H1 (cell line): ENCODE results near the gene ACTL10. TPM values are rescaled to one million over a fixed set of nuclear protein-coding genes. Genes with fewer than 3 reads are reported as not detected.

Experiments
- BRCA1 ChIP-seq: IDR thresholded peaks from 2 replicates; pipeline ENCODE4 v1.6.1; 2012; ENCODE audit warnings: low read depth, low read length, improper control_type of control experiment
- CBX5 ChIP-seq: fragments of 300-800, 300-1000 bp; sonication (generic); IDR thresholded peaks from 2 replicates; pipeline ENCODE4 v1.7.1; 2016; ENCODE audit warnings: antibody characterized with exemption, low read length, low read depth
- CHD2 ChIP-seq: IDR thresholded peaks from 2 replicates; pipeline ENCODE4 v1.6.1; 2012; ENCODE audit warnings: low read length, improper control_type of control experiment
- HDAC6 ChIP-seq: IDR thresholded peaks from one replicate; pipeline ENCODE4 v1.7.1; 2012; ENCODE audit warnings: low read depth, mild to moderate bottlenecking, inconsistent platforms, low read length, moderate library complexity
- JUN ChIP-seq: IDR thresholded peaks from 2 replicates; pipeline ENCODE4 v1.6.1; 2011; ENCODE audit warnings: low read depth, mild to moderate bottlenecking, improper control_type of control experiment, low read length
- KDM5A ChIP-seq: fragments of 200-600 bp; IDR thresholded peaks from 2 replicates; pipeline ENCODE4 v1.7.1; 2012; ENCODE audit warnings: mild to moderate bottlenecking, low read length, inconsistent platforms, mixed read lengths
- RAD21 ChIP-seq, 2 experiments: IDR thresholded peaks in 1 of 2; conservative IDR thresholded peaks in 1 of 2; 2 replicates each; pipeline ENCODE4 v1.6.1; 2011; ENCODE audit warnings: low read depth in 2 of 2, low read length in 2 of 2, improper control_type of control experiment in 1 of 2, inconsistent platforms in 1 of 2, mild to moderate bottlenecking in 1 of 2, moderate library complexity in 1 of 2
- SAP30 ChIP-seq: fragments of 300-600 bp; sonication (generic); IDR thresholded peaks from 2 replicates; pipeline ENCODE4 v1.7.1; 2012; ENCODE audit warnings: low read length, moderate library complexity, mild to moderate bottlenecking, inconsistent platforms; ENCODE audit not compliant: insufficient read depth, insufficient replicate concordance
- SIN3A ChIP-seq, 2 experiments: IDR thresholded peaks in 1 of 2; conservative IDR thresholded peaks in 1 of 2; 2 replicates each; pipeline ENCODE4 v1.6.1; 2011 to 2012; ENCODE audit warnings: low read length in 2 of 2, improper control_type of control experiment in 1 of 2, low read depth in 1 of 2, mild to moderate bottlenecking in 1 of 2
- SRF ChIP-seq: IDR thresholded peaks from 2 replicates; pipeline ENCODE4 v1.6.1; 2011; ENCODE audit warnings: mild to moderate bottlenecking, low read depth, low read length, moderate library complexity
- YY1 ChIP-seq: IDR thresholded peaks from 2 replicates; pipeline ENCODE4 v1.6.1; 2011; ENCODE audit warnings: low read depth, mild to moderate bottlenecking, low read length
- polyA plus RNA-seq, 7 experiments: library from polyadenylated mRNA; depleted of rRNA in 3 of 7; stranded (reverse) in 5 of 7; unstranded in 2 of 7; fragments of >200 nt in 5 of 7; fragments of 200-250 nt in 2 of 7; gene quantifications; 1 replicate in 5 of 7; 2 replicates in 1 of 7; 4 replicates in 1 of 7; pipeline versions ENCODE4 v1.2.1 to v1.2.3, GENCODE V29; 2011 to 2013; ENCODE audit warnings: missing spikeins in 2 of 7, mixed read lengths in 2 of 7
- total RNA-seq: library from RNA; stranded (reverse); fragmentation: NEBNext Ultra II Directional; extraction: Animal tissue kit (Norgen Biotek cat#: 25700); gene quantifications from 2 replicates; pipeline ENCODE4 v1.2.1, GENCODE V29; 2021
- TF ChIP-seq, protein P1 (sequence below): fragments of 300-600 bp; sonication (generic); IDR thresholded peaks from 2 replicates; pipeline ENCODE4 v1.7.1; 2012; ENCODE audit warnings: low read length, moderate library complexity, mild to moderate bottlenecking, inconsistent platforms; ENCODE audit not compliant: insufficient replicate concordance

ACTL10 gene
- total and polyA plus RNA-seq, 2 of the 8 experiments (the other 6 are each of a cell fraction or from before 2014, with no cell fraction given): 0.26 TPM; not detected in 1

DNA sequence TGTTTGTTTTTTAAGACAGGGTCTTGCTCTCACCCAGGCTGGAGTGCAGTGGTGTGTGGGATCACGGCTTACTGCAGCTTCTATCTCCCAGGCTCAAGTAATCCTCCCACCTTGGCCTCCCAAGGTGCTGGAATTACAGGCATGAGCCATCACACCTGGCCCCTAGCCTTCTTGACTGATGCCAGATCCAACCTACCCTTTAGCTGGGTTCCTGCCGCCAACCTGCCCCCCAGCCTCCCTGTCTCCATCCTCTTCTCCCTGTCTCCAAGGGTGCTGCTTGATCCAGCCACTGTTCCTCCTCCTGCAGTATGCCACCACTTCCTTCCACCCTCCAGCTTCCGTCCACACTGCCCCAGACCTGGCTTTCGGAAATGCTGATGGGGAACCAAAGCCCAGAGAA is 7.8 kb upstream of the ACTL10 start (continued):
- TF ChIP-seq, protein P1, sequence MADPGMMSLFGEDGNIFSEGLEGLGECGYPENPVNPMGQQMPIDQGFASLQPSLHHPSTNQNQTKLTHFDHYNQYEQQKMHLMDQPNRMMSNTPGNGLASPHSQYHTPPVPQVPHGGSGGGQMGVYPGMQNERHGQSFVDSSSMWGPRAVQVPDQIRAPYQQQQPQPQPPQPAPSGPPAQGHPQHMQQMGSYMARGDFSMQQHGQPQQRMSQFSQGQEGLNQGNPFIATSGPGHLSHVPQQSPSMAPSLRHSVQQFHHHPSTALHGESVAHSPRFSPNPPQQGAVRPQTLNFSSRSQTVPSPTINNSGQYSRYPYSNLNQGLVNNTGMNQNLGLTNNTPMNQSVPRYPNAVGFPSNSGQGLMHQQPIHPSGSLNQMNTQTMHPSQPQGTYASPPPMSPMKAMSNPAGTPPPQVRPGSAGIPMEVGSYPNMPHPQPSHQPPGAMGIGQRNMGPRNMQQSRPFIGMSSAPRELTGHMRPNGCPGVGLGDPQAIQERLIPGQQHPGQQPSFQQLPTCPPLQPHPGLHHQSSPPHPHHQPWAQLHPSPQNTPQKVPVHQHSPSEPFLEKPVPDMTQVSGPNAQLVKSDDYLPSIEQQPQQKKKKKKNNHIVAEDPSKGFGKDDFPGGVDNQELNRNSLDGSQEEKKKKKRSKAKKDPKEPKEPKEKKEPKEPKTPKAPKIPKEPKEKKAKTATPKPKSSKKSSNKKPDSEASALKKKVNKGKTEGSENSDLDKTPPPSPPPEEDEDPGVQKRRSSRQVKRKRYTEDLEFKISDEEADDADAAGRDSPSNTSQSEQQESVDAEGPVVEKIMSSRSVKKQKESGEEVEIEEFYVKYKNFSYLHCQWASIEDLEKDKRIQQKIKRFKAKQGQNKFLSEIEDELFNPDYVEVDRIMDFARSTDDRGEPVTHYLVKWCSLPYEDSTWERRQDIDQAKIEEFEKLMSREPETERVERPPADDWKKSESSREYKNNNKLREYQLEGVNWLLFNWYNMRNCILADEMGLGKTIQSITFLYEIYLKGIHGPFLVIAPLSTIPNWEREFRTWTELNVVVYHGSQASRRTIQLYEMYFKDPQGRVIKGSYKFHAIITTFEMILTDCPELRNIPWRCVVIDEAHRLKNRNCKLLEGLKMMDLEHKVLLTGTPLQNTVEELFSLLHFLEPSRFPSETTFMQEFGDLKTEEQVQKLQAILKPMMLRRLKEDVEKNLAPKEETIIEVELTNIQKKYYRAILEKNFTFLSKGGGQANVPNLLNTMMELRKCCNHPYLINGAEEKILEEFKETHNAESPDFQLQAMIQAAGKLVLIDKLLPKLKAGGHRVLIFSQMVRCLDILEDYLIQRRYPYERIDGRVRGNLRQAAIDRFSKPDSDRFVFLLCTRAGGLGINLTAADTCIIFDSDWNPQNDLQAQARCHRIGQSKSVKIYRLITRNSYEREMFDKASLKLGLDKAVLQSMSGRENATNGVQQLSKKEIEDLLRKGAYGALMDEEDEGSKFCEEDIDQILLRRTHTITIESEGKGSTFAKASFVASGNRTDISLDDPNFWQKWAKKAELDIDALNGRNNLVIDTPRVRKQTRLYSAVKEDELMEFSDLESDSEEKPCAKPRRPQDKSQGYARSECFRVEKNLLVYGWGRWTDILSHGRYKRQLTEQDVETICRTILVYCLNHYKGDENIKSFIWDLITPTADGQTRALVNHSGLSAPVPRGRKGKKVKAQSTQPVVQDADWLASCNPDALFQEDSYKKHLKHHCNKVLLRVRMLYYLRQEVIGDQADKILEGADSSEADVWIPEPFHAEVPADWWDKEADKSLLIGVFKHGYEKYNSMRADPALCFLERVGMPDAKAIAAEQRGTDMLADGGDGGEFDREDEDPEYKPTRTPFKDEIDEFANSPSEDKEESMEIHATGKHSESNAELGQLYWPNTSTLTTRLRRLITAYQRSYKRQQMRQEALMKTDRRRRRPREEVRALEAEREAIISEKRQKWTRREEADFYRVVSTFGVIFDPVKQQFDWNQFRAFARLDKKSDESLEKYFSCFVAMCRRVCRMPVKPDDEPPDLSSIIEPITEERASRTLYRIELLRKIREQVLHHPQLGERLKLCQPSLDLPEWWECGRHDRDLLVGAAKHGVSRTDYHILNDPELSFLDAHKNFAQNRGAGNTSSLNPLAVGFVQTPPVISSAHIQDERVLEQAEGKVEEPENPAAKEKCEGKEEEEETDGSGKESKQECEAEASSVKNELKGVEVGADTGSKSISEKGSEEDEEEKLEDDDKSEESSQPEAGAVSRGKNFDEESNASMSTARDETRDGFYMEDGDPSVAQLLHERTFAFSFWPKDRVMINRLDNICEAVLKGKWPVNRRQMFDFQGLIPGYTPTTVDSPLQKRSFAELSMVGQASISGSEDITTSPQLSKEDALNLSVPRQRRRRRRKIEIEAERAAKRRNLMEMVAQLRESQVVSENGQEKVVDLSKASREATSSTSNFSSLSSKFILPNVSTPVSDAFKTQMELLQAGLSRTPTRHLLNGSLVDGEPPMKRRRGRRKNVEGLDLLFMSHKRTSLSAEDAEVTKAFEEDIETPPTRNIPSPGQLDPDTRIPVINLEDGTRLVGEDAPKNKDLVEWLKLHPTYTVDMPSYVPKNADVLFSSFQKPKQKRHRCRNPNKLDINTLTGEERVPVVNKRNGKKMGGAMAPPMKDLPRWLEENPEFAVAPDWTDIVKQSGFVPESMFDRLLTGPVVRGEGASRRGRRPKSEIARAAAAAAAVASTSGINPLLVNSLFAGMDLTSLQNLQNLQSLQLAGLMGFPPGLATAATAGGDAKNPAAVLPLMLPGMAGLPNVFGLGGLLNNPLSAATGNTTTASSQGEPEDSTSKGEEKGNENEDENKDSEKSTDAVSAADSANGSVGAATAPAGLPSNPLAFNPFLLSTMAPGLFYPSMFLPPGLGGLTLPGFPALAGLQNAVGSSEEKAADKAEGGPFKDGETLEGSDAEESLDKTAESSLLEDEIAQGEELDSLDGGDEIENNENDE: no peak
- TF ChIP-seq RAD21 (IDR thresholded peaks at IDR 0.05 in 1 of 2, conservative IDR thresholded peaks at IDR 0.05 in 1 of 2; ENCODE audit: low read depth in 2 of 2, low read length in 2 of 2) (no peak), CHD2 (no peak), HDAC6 (no peak), SRF (no peak), SIN3A (conservative IDR thresholded peaks at IDR 0.05 in 1 of 2, IDR thresholded peaks at IDR 0.05 in 1 of 2; ENCODE audit: low read depth in 1 of 2, low read length in 2 of 2) (no peak), SAP30 (no peak), YY1 (no peak), JUN (no peak), BRCA1 (no peak), CBX5 (no peak), KDM5A (no peak)
